PC-9 (cell line): ENCODE results near the gene A4GALT.

Experiments
- CTCF ChIP-seq: fragments of 200-600 bp; sonication (generic); conservative IDR thresholded peaks from 2 replicates; pipeline ENCODE4 v1.6.1; 2017; ENCODE audit warnings: mixed run types, antibody characterized with exemption, mild to moderate bottlenecking, moderate library complexity
- EZH2 ChIP-seq: fragments of 200-600 bp; sonication (generic); IDR thresholded peaks from 2 replicates; pipeline ENCODE4 v1.8.0; 2017; ENCODE audit warnings: antibody characterized with exemption, low read depth

GRCh38 chr22:42651134-42651533 is 69.5 kb downstream of the A4GALT start:
- TF ChIP-seq CTCF: no peak
- TF ChIP-seq EZH2: no peak
